ENCODE data around the gene MAGI1. TPM values are rescaled to one million over a fixed set of nuclear protein-coding genes. Genes with fewer than 3 reads are reported as not detected.

MAGI1 gene
- total RNA-seq, 1 donor from 2014 or later: 21.9 TPM

DNA sequence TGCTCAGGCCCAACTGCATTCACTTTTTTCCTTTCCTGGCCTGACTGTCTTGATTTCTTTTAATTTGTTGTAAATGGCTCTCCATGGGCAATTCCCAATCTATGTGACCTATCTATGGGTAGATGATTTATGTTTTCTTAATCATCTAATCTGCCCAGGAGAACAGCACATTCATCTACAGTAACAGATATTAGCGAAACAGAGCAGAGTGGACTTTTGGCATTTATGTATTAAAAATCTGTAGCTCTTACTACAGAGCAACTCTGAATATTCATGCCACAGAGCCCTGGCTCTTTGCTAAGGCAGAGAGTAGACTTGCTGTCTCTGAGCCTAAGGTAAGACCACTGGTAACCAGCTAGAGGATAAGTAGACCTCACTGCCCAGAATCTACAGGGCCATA is 676.0 kb downstream of the MAGI1 start:
- no peaks in the 10 kb centered on the region for H3K4me1 Mint-ChIP-seq (ENCODE audit: unreplicated experiment)
- no peak for DNase-seq (ENCODE audit: extremely low spot score, unreplicated experiment)
- peaks cover 21% of the 10 kb centered on the region for H3K36me3 Mint-ChIP-seq (ENCODE audit: unreplicated experiment)
- no peak overlapping the region for H3K4me3 Mint-ChIP-seq (ENCODE audit: unreplicated experiment)
- H3K9me3 Mint-ChIP-seq (ENCODE audit: unreplicated experiment): peaks cover 3% of the 10 kb centered on the region
- H3K27me3 Mint-ChIP-seq (ENCODE audit: unreplicated experiment): no peaks in the 10 kb centered on the region
- no peak overlapping the region for H3K27ac Mint-ChIP-seq (ENCODE audit: unreplicated experiment)
- TF ChIP-seq, protein P1, sequence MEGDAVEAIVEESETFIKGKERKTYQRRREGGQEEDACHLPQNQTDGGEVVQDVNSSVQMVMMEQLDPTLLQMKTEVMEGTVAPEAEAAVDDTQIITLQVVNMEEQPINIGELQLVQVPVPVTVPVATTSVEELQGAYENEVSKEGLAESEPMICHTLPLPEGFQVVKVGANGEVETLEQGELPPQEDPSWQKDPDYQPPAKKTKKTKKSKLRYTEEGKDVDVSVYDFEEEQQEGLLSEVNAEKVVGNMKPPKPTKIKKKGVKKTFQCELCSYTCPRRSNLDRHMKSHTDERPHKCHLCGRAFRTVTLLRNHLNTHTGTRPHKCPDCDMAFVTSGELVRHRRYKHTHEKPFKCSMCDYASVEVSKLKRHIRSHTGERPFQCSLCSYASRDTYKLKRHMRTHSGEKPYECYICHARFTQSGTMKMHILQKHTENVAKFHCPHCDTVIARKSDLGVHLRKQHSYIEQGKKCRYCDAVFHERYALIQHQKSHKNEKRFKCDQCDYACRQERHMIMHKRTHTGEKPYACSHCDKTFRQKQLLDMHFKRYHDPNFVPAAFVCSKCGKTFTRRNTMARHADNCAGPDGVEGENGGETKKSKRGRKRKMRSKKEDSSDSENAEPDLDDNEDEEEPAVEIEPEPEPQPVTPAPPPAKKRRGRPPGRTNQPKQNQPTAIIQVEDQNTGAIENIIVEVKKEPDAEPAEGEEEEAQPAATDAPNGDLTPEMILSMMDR (IDR thresholded peaks at IDR 0.05): no peak

- no peak overlapping the region for H3K27ac Mint-ChIP-seq (ENCODE audit: unreplicated experiment)
- no peak for DNase-seq (ENCODE audit: extremely low spot score, unreplicated experiment)
- no peak overlapping the region for H3K4me3 Mint-ChIP-seq (ENCODE audit: unreplicated experiment)
- peaks cover 27% of the 10 kb centered on the region for H3K36me3 Mint-ChIP-seq (ENCODE audit: unreplicated experiment)
- H3K9me3 Mint-ChIP-seq (ENCODE audit: unreplicated experiment): peaks cover 3% of the 10 kb centered on the region
- H3K27me3 Mint-ChIP-seq (ENCODE audit: unreplicated experiment): no peaks in the 10 kb centered on the region
- TF ChIP-seq, protein P1 (IDR thresholded peaks at IDR 0.05): no peak
- H3K4me1 Mint-ChIP-seq (ENCODE audit: unreplicated experiment): no peaks in the 10 kb centered on the region
These were observed 677.3 kb downstream of the MAGI1 start for GRCh38 chr3:65361448-65361847.

- no peak for DNase-seq (ENCODE audit: extremely low spot score, unreplicated experiment)
- peaks cover under 1% of the 10 kb centered on the region for H3K9me3 Mint-ChIP-seq (ENCODE audit: unreplicated experiment)
- no peak overlapping the region for H3K27ac Mint-ChIP-seq (ENCODE audit: unreplicated experiment)
- no peaks in the 10 kb centered on the region for H3K27me3 Mint-ChIP-seq (ENCODE audit: unreplicated experiment)
- H3K36me3 Mint-ChIP-seq (ENCODE audit: unreplicated experiment): peaks cover 16% of the 10 kb centered on the region
- no peaks in the 10 kb centered on the region for H3K4me1 Mint-ChIP-seq (ENCODE audit: unreplicated experiment)
- H3K4me3 Mint-ChIP-seq (ENCODE audit: unreplicated experiment): no peak overlapping the region
- TF ChIP-seq, protein P1 (IDR thresholded peaks at IDR 0.05): no peak
These were observed 682.1 kb downstream of the MAGI1 start for GRCh38 chr3:65356331-65357248.

- Mint-ChIP-seq H3K4me3 (ENCODE audit: unreplicated experiment) (no peak overlapping the region), H3K36me3 (ENCODE audit: unreplicated experiment) (peaks cover 6% of the 10 kb centered on the region), H3K27ac (ENCODE audit: unreplicated experiment) (no peak overlapping the region), H3K27me3 (ENCODE audit: unreplicated experiment) (no peaks in the 10 kb centered on the region), H3K4me1 (ENCODE audit: unreplicated experiment) (no peaks in the 10 kb centered on the region), H3K9me3 (ENCODE audit: unreplicated experiment) (no peaks in the 10 kb centered on the region)
- DNase-seq (ENCODE audit: extremely low spot score, unreplicated experiment): no peak
- TF ChIP-seq, protein P1 (IDR thresholded peaks at IDR 0.05): no peak
These were observed 683.8 kb downstream of the MAGI1 start for GRCh38 chr3:65354880-65355279.

GRCh38 chr3:65352951-65353350 is 685.8 kb downstream of the MAGI1 start:
- Mint-ChIP-seq H3K9me3 (ENCODE audit: unreplicated experiment) (no peaks in the 10 kb centered on the region), H3K36me3 (ENCODE audit: unreplicated experiment) (peaks cover 6% of the 10 kb centered on the region), H3K27ac (ENCODE audit: unreplicated experiment) (no peak overlapping the region), H3K27me3 (ENCODE audit: unreplicated experiment) (no peaks in the 10 kb centered on the region), H3K4me1 (ENCODE audit: unreplicated experiment) (peaks cover 6% of the 10 kb centered on the region), H3K4me3 (ENCODE audit: unreplicated experiment) (no peak overlapping the region)
- no peak for DNase-seq (ENCODE audit: extremely low spot score, unreplicated experiment)
- TF ChIP-seq, protein P1 (IDR thresholded peaks at IDR 0.05): no peak

All from osteocyte (in vitro differentiated cells).